Stomach (tissue), 4 donors: ENCODE data around the gene NCF2.

ENCODE experiments used
- EP300 ChIP-seq: sonication (generic); formaldehyde crosslinking; IDR thresholded peaks from one replicate; pipeline ENCODE4 v1.6.1; 2017; ENCODE audit warnings: antibody characterized with exemption
- POLR2A ChIP-seq, 4 donors: fragments of 450-650 bp; IDR thresholded peaks; one replicate each; pipeline ENCODE4 v1.6.1; 2016; ENCODE audit warnings: antibody characterized with exemption in 4 of 4, control low read depth in 2 of 4, mild to moderate bottlenecking in 1 of 4, moderate library complexity in 1 of 4

GRCh38 chr1:183572721-183573120, 17.5 kb downstream of the NCF2 start:
- TF ChIP-seq EP300 (no peak), POLR2A (IDR thresholded peaks at IDR 0.05) (no peak)
